HUES48 (cell line): Measurements from ENCODE around the gene TMED8.
A peak's percentile ranks its signal among the peaks of the same experiment; 100 is the strongest.

ENCODE experiments used
- H3K27ac ChIP-seq: one replicate; pipeline ENCODE4 v1.7.0; 2013; ENCODE audit warnings: low read depth, low read length, inconsistent platforms
- H3K27me3 ChIP-seq: 2 replicates; pipeline ENCODE4 v1.6.1; 2013; ENCODE audit warnings: mild to moderate bottlenecking, low read length; ENCODE audit not compliant: control insufficient read depth, insufficient read depth
- H3K36me3 ChIP-seq: 2 replicates; pipeline ENCODE4 v1.6.1; 2013; ENCODE audit warnings: low read length; ENCODE audit not compliant: control insufficient read depth, insufficient read depth
- H3K4me1 ChIP-seq: 2 replicates; pipeline ENCODE4 v1.6.1; 2013; ENCODE audit warnings: mild to moderate bottlenecking, low read length; ENCODE audit not compliant: control insufficient read depth, insufficient read depth
- H3K4me3 ChIP-seq: 2 replicates; pipeline ENCODE4 v1.5.1; 2013; ENCODE audit warnings: mild to moderate bottlenecking, low read depth, low read length
- H3K9ac ChIP-seq: 2 replicates; pipeline ENCODE4 v1.6.1; 2013; ENCODE audit warnings: mild to moderate bottlenecking, low read depth, low read length, moderate library complexity
- H3K9me3 ChIP-seq: 2 replicates; pipeline ENCODE4 v1.6.1; 2013; ENCODE audit warnings: low read length; ENCODE audit not compliant: control insufficient read depth, insufficient read depth

Gene TMED8

GRCh38 chr14:77406718-77407117, 29.8 kb upstream of the TMED8 start:
- H3K4me3 ChIP-seq, result no peak overlapping the region
- no peaks in the 10 kb centered on the region for H3K27me3 ChIP-seq
- no peaks in the 10 kb centered on the region for H3K36me3 ChIP-seq
- H3K9me3 ChIP-seq, result no peaks in the 10 kb centered on the region
- H3K27ac ChIP-seq, result no peak overlapping the region
- H3K9ac ChIP-seq, result no peak overlapping the region
- no peaks in the 10 kb centered on the region for H3K4me1 ChIP-seq

- Histone ChIP-seq H3K36me3 (no peaks in the 10 kb centered on the region), H3K27ac (no peak overlapping the region), H3K27me3 (no peaks in the 10 kb centered on the region), H3K4me3 (no peak overlapping the region), H3K9ac (no peak overlapping the region), H3K4me1 (no peaks in the 10 kb centered on the region), H3K9me3 (no peaks in the 10 kb centered on the region)
Observed at GRCh38 chr14:77406086-77406485, 29.2 kb upstream of the TMED8 start.

- Histone ChIP-seq H3K27ac (no peak overlapping the region), H3K9ac (no peak overlapping the region), H3K4me1 (no peaks in the 10 kb centered on the region), H3K36me3 (no peaks in the 10 kb centered on the region), H3K27me3 (no peaks in the 10 kb centered on the region), H3K9me3 (no peaks in the 10 kb centered on the region), H3K4me3 (no peak overlapping the region)
Observed at GRCh38 chr14:77403768-77404167, 26.9 kb upstream of the TMED8 start.

GRCh38 chr14:77400216-77400615, 23.3 kb upstream of the TMED8 start:
- Histone ChIP-seq H3K9ac (no peak overlapping the region), H3K36me3 (no peaks in the 10 kb centered on the region), H3K4me3 (no peak overlapping the region), H3K27ac (no peak overlapping the region), H3K4me1 (no peaks in the 10 kb centered on the region), H3K27me3 (no peaks in the 10 kb centered on the region), H3K9me3 (no peaks in the 10 kb centered on the region)

- Histone ChIP-seq H3K36me3 (no peaks in the 10 kb centered on the region), H3K4me3 (no peak overlapping the region), H3K9ac (no peak overlapping the region), H3K27me3 (no peaks in the 10 kb centered on the region), H3K9me3 (no peaks in the 10 kb centered on the region), H3K27ac (no peak overlapping the region), H3K4me1 (no peaks in the 10 kb centered on the region)
Observed at GRCh38 chr14:77390188-77390587, 13.3 kb upstream of the TMED8 start.

- Histone ChIP-seq H3K36me3 (no peaks in the 10 kb centered on the region), H3K27me3 (0 out of 2 replicates have a peak, but pooled peaks cover 4% of the 10 kb centered on the region), H3K27ac (no peak overlapping the region), H3K9me3 (no peaks in the 10 kb centered on the region), H3K4me3 (no peak overlapping the region), H3K9ac (no peak overlapping the region), H3K4me1 (peaks cover 8% of the 10 kb centered on the region)
Observed at GRCh38 chr14:77378701-77379100, 1.8 kb upstream of the TMED8 start.

GRCh38 chr14:77377502-77377844, 579 bp upstream of the TMED8 start:
- Histone ChIP-seq H3K4me3 (peak overlapping the region; percentile 74), H3K36me3 (no peaks in the 10 kb centered on the region), H3K4me1 (peaks cover 9% of the 10 kb centered on the region), H3K27me3 (0 out of 2 replicates have a peak, but pooled peaks cover 4% of the 10 kb centered on the region), H3K9ac (no peak overlapping the region), H3K9me3 (no peaks in the 10 kb centered on the region), H3K27ac (no peak overlapping the region)

GRCh38 chr14:77375973-77376770, 722 bp downstream of the TMED8 start:
- no peaks in the 10 kb centered on the region for H3K9me3 ChIP-seq
- H3K36me3 ChIP-seq, result no peaks in the 10 kb centered on the region
- H3K9ac ChIP-seq, result peak overlapping the region; percentile 71; the same call in 1 of the 2 replicates
- H3K4me3 ChIP-seq, result peak overlapping the region; percentile 74
- 0 out of 2 replicates have a peak, but pooled peaks cover 4% of the 10 kb centered on the region for H3K27me3 ChIP-seq
- H3K27ac ChIP-seq, result peak overlapping the region; percentile 81
- peaks cover 14% of the 10 kb centered on the region for H3K4me1 ChIP-seq

GRCh38 chr14:77375164-77375950, 1.5 kb downstream of the TMED8 start:
- H3K27me3 ChIP-seq, result 0 out of 2 replicates have a peak, but pooled peaks cover 4% of the 10 kb centered on the region
- H3K9ac ChIP-seq, result no peak overlapping the region
- H3K4me3 ChIP-seq, result no peak overlapping the region
- H3K36me3 ChIP-seq, result no peaks in the 10 kb centered on the region
- H3K27ac ChIP-seq, result no peak overlapping the region
- H3K9me3 ChIP-seq, result no peaks in the 10 kb centered on the region
- peaks cover 14% of the 10 kb centered on the region for H3K4me1 ChIP-seq

- Histone ChIP-seq H3K9me3 (no peaks in the 10 kb centered on the region), H3K27me3 (no peaks in the 10 kb centered on the region), H3K27ac (no peak overlapping the region), H3K4me3 (no peak overlapping the region), H3K9ac (no peak overlapping the region), H3K36me3 (no peaks in the 10 kb centered on the region), H3K4me1 (peaks cover 14% of the 10 kb centered on the region)
Observed at GRCh38 chr14:77372304-77372841, 4.5 kb downstream of the TMED8 start.

GRCh38 chr14:77369285-77369684, 7.6 kb downstream of the TMED8 start:
- Histone ChIP-seq H3K27ac (no peak overlapping the region), H3K4me3 (no peak overlapping the region), H3K9me3 (no peaks in the 10 kb centered on the region), H3K4me1 (peaks cover 8% of the 10 kb centered on the region; the same call in 1 of the 2 replicates), H3K27me3 (no peaks in the 10 kb centered on the region), H3K9ac (no peak overlapping the region), H3K36me3 (no peaks in the 10 kb centered on the region)
